ENCODE data around the gene TTC14. TPM values are rescaled to one million over a fixed set of nuclear protein-coding genes. Genes with fewer than 3 reads are reported as not detected.

The TTC14 gene
- total RNA-seq, 1 donor from 2014 or later, result 47.9 TPM

- no peak for DNase-seq (ENCODE audit: low spot score)
Measured at GRCh38 chr3:180633722-180634121, 31.8 kb downstream of the TTC14 start.

- no peak for DNase-seq (ENCODE audit: low spot score)
Measured at GRCh38 chr3:180640987-180641386, 39.0 kb downstream of the TTC14 start.

GRCh38 chr3:180646187-180646790 lies 44.3 kb downstream of the TTC14 start:
- no peak for DNase-seq (ENCODE audit: low spot score)

- DNase-seq (ENCODE audit: low spot score), result no peak
Measured at GRCh38 chr3:180656406-180656805, 54.4 kb downstream of the TTC14 start.

- DNase-seq (ENCODE audit: low spot score), result no peak
Measured at GRCh38 chr3:180657094-180657493, 55.1 kb downstream of the TTC14 start.

Other genes starting within 250 kb of the TTC14 start
- not detected for gene CCDC39, start 77.3 kb downstream of the TTC14 start, total RNA-seq

Data from mucosa of gallbladder (tissue), 1 donor.